ENCODE measurements around the gene CCDC15.

DNA sequence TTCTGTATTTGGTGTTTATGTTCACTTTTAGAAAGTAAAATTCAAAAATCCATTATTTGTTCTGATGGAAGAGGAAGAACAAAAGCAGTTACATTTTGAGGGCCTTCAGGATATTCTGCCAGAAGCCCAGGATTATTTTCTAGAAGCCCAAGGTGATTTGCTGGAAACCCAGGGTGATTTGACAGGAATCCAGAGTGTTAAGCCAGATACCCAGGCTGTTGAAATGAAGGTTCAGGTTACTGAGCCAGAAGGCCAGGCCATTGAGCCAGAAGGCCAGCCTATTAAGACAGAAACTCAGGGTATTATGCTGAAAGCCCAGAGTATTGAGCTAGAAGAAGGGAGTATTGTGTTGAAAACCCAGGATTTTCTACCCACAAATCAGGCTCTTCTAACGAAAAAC lies 33.1 kb downstream of the CCDC15 start:
- no peak for TF ChIP-seq POLR2A (IDR thresholded peaks at IDR 0.05)
- no peak for TF ChIP-seq CTCF (IDR thresholded peaks at IDR 0.05 in 4 of 5, conservative IDR thresholded peaks at IDR 0.05 in 1 of 5)
